Duodenal mucosa (tissue), 2 donors: ENCODE data around the gene SLC39A10.

Experiments
- H3K27ac ChIP-seq: one replicate; pipeline ENCODE4 v1.7.0; 2013; ENCODE audit warnings: low read depth, low read length
- H3K27me3 ChIP-seq, 2 donors: one replicate each; pipeline ENCODE4 v1.7.0; 2013; ENCODE audit warnings: low read length in 2 of 2, control low read depth in 1 of 2; ENCODE audit not compliant: insufficient read depth in 2 of 2, control insufficient read depth in 1 of 2
- H3K36me3 ChIP-seq, 2 donors: one replicate each; pipeline ENCODE4 v1.7.0; 2013; ENCODE audit warnings: low read length in 2 of 2, control low read depth in 1 of 2; ENCODE audit not compliant: insufficient read depth in 2 of 2, control insufficient read depth in 1 of 2
- H3K4me1 ChIP-seq, 2 donors: one replicate each; pipeline ENCODE4 v1.7.0; 2013; ENCODE audit warnings: low read length in 2 of 2, control low read depth in 1 of 2; ENCODE audit not compliant: insufficient read depth in 2 of 2, control insufficient read depth in 1 of 2
- H3K4me3 ChIP-seq, 2 donors: one replicate each; pipeline ENCODE4 v1.7.0; 2013; ENCODE audit warnings: low read length in 2 of 2, low read depth in 1 of 2
- H3K9ac ChIP-seq, 2 donors: one replicate each; pipeline ENCODE4 v1.7.0; 2013; ENCODE audit warnings: low read length in 2 of 2, low read depth in 1 of 2
- H3K9me3 ChIP-seq, 2 donors: one replicate each; pipeline ENCODE4 v1.7.0; 2013; ENCODE audit warnings: low read length in 2 of 2, control low read depth in 1 of 2; ENCODE audit not compliant: control insufficient read depth in 1 of 2

Gene SLC39A10

DNA sequence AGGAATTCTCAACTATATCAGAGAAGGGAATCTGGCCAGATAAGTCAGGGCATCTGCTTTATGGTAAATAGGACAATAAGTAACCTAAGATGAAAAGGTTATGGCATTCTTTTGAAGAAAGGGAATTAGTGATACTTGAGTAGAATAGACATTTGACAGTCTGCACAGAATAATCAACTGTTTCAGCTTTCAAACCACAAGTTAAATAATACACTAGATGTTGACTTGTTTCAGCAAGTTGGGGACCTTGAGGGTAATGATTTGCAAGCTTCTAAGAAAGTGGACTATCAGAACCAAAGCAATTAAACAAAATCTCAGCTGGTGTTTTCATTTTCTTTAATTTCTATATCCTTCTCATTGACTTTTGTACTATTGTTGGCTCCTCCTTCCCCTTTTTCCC, 54.5 kb downstream of the SLC39A10 start:
- peaks cover 0 to 7% of the 10 kb centered on the region in 2 donors for H3K36me3 ChIP-seq
- H3K9me3 ChIP-seq, result no peaks in the 10 kb centered on the region
- no peak overlapping the region for H3K27ac ChIP-seq
- no peaks in the 10 kb centered on the region for H3K27me3 ChIP-seq
- H3K4me1 ChIP-seq, result no peaks in the 10 kb centered on the region
- no peak overlapping the region for H3K9ac ChIP-seq
- H3K4me3 ChIP-seq, result no peak overlapping the region

DNA sequence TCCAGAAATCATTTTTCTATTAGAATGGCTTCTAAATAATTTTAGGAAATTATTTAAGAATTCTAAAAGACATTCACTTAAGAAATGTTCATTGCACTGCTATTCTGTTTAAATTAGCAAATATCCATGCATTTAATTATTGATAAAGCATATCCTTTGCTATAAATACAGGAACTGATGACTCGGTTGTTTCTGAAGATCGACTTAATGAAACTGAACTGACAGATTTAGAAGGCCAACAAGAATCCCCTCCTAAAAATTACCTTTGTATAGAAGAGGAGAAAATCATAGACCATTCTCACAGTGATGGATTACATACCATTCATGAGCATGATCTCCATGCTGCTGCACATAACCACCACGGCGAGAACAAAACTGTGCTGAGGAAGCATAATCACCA, 59.4 kb downstream of the SLC39A10 start:
- H3K36me3 ChIP-seq, result peaks cover 0 to 7% of the 10 kb centered on the region in 2 donors
- no peak overlapping the region for H3K27ac ChIP-seq
- H3K4me3 ChIP-seq, result no peak overlapping the region
- H3K4me1 ChIP-seq, result no peaks in the 10 kb centered on the region
- H3K9me3 ChIP-seq, result no peaks in the 10 kb centered on the region
- no peaks in the 10 kb centered on the region for H3K27me3 ChIP-seq
- no peak overlapping the region for H3K9ac ChIP-seq

DNA sequence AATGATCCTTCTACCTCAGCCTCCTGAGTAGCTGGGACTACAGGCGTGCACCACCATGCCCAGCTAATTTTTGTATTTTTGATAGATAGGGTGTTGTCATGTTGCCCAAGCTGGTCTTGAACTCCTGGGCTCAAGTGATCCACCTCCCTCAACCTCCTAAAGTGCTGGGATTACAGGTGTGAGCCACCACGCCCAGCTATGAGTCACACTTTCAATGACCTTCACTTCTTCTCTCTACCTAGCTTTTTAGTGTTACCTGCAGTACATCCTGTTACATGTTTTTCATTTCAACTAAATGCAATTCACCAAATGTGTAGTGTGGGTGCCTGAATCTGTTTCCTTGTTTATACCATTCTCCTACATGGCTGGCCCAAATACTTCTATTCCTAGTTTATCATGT, 64.0 kb downstream of the SLC39A10 start:
- Histone ChIP-seq H3K27ac (no peak overlapping the region), H3K4me3 (no peak overlapping the region), H3K9ac (no peak overlapping the region), H3K4me1 (no peaks in the 10 kb centered on the region), H3K9me3 (no peaks in the 10 kb centered on the region), H3K36me3 (peaks cover 0 to 4% of the 10 kb centered on the region in 2 donors), H3K27me3 (no peaks in the 10 kb centered on the region)

DNA sequence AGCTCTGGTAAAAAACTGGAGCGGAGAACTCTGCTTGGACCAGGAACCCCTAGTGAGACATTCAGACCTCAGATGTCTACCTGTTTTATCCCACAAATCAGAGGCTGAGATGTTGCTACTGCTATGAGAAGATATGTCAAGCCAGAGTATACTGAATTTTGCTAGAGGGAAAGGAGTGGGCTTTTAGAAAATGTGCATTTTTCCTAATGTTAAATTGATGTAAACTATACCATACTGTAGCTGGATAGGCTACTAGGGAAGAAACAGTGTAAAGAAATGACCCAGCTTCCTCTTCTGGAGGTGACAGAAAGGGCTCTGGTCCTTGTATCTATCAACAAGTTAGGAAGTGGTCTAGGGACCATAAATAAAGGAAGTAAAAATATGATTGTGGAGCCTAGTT, 65.0 kb downstream of the SLC39A10 start:
- Histone ChIP-seq H3K9me3 (no peaks in the 10 kb centered on the region), H3K27me3 (no peaks in the 10 kb centered on the region), H3K27ac (no peak overlapping the region), H3K9ac (no peak overlapping the region), H3K4me1 (no peaks in the 10 kb centered on the region), H3K4me3 (no peak overlapping the region), H3K36me3 (no peaks in the 10 kb centered on the region)

DNA sequence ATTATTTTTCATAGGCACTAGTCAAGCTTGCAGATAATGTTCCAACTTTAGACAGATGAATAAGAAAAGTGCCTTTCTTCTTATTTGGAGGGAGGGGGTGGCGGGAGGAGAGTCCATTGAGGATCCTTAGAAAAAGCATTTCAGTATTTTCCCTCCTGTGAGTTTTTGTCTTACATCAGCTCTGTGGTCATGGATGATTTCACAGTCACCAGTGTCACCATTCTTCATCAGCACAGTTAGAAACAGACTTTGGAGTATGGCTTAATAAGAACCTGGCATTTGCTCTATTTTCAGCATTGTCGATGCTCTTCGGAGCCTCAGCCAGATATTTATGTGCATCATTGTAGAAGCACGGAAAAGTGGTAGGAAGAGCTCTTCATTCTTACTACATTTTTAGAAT, 70.1 kb downstream of the SLC39A10 start:
- H3K9me3 ChIP-seq, result no peaks in the 10 kb centered on the region
- H3K4me1 ChIP-seq, result no peaks in the 10 kb centered on the region
- no peaks in the 10 kb centered on the region for H3K27me3 ChIP-seq
- H3K36me3 ChIP-seq, result no peaks in the 10 kb centered on the region
- no peak overlapping the region for H3K9ac ChIP-seq
- H3K4me3 ChIP-seq, result no peak overlapping the region
- no peak overlapping the region for H3K27ac ChIP-seq

DNA sequence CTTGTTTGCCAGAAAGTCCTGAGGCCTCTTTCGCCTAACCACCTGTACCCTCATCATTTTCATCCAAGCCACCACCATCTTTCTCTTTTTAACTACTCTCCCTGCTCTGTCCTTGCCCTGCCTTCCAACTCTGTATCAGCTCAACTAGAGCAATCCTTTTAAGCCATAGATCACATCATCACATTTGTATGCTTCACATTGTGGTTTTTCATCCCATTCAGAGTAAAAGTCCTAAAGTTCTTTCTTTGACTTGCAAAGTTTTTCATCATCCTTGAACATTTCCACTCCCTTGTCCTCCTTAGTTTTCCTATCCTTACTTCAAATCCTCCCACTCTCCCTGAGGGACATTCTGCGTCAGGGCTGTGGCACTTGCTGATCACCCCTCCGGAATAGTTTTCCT, 73.9 kb downstream of the SLC39A10 start:
- Histone ChIP-seq H3K36me3 (no peaks in the 10 kb centered on the region), H3K4me1 (no peaks in the 10 kb centered on the region), H3K9me3 (no peaks in the 10 kb centered on the region)

DNA sequence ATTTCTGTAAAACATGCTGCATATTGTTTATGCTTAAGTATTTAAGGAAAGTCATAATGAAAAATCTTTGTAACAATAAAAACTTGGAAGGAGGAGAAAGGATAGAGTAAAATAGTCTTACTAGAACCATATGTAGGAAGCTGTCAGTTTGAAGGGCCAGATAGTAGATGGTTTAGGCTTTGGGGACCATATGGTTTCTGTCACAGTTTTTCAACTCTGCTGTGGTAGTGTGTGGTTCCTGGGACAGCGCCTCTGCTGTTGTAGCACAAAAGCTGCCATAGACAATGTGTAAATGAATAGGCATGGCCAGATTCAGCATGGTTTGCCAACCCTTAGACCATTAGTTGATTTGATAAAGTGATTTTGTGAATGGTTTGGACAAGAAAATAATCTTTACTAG, 75.5 kb downstream of the SLC39A10 start:
- no peak overlapping the region for H3K9ac ChIP-seq
- H3K4me3 ChIP-seq, result no peak overlapping the region
- no peaks in the 10 kb centered on the region for H3K9me3 ChIP-seq
- no peaks in the 10 kb centered on the region for H3K36me3 ChIP-seq
- no peaks in the 10 kb centered on the region for H3K4me1 ChIP-seq
- no peak overlapping the region for H3K27ac ChIP-seq
- no peaks in the 10 kb centered on the region for H3K27me3 ChIP-seq

More for the DNA sequence above, 73.9 kb downstream of the SLC39A10 start:
- Histone ChIP-seq H3K9ac (no peak overlapping the region), H3K4me3 (no peak overlapping the region), H3K27me3 (no peaks in the 10 kb centered on the region), H3K27ac (no peak overlapping the region)

DNA sequence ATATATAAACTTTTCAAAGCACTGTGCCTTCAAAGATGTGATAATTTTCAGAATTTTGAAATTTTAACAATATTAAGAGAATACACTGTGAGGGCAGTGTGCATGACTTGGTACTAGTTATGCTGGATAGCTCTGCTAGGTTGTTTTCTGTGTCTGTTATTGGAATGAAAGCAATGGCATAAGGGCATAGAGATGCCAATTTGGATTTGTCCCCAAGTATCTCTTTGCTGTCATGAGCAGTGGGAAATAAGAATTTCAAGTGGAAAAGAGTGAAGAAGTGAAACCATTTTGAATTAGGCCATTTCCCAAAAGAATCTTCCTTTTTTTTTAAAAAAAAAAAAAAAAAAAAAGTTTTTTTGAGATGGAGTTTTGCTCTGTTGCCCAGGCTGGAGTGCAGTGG, 76.8 kb downstream of the SLC39A10 start:
- Histone ChIP-seq H3K4me1 (no peaks in the 10 kb centered on the region), H3K27me3 (no peaks in the 10 kb centered on the region), H3K9ac (no peak overlapping the region), H3K27ac (no peak overlapping the region), H3K36me3 (no peaks in the 10 kb centered on the region), H3K9me3 (no peaks in the 10 kb centered on the region), H3K4me3 (no peak overlapping the region)

DNA sequence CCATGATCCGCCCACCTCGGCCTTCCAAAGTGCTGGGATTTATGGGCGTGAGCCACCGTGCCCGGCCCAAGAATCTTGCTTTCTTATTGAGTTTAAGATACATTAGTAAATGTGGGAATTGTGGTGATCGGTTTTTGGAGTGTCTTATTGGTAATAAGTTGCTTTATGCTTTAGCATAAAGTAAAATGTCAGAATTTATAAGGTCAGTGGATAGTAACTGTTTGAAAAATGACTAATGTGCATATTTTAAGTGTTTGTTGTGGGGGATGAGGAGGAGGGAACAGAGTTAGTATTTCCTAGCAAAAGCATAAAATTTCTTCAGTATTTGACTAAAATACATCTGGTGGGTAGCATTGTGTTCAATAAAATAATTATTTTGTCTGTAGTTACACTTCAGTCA, 77.4 kb downstream of the SLC39A10 start:
- Histone ChIP-seq H3K27ac (no peak overlapping the region), H3K9ac (no peak overlapping the region), H3K27me3 (no peaks in the 10 kb centered on the region), H3K4me3 (no peak overlapping the region), H3K9me3 (no peaks in the 10 kb centered on the region), H3K4me1 (no peaks in the 10 kb centered on the region), H3K36me3 (no peaks in the 10 kb centered on the region)

DNA sequence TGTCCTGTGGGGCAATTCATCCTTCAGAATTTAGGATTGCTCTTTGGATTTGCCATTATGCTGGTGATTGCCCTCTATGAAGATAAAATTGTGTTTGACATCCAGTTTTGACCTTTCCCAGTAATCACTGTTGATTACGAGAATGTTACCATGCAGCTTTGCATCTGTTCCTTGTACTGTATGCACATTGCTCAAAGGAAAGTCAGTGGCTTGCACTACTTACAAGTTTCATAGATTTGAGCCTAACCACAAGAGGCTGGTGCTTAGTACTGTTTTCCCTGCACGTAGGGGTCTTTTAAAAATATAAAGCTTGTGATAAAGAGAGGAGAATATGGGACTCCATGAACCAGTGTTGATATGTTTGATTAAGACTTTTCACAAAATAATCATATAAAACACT, 77.9 kb downstream of the SLC39A10 start:
- no peak overlapping the region for H3K4me3 ChIP-seq
- H3K36me3 ChIP-seq, result no peaks in the 10 kb centered on the region

DNA sequence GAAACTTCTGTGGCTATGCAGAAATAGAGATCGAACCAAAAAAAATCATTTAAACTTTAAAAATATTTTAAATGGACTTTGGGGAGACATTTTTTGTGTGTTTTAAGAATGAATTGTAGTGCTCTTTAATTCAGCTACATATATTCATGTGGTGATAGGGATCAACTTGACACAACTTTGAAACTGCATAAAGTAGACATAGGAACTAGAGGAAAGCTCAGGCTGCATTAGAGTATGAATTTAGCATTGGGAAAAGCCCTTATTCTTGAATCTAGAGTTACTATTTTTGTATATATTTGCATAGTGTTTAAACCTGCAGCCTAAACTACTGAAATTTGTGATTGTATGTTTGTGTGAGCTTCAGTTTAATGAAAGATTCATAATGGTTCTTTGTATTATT, 78.3 kb downstream of the SLC39A10 start:
- Histone ChIP-seq H3K9me3 (no peaks in the 10 kb centered on the region), H3K4me1 (no peaks in the 10 kb centered on the region), H3K27me3 (no peaks in the 10 kb centered on the region), H3K9ac (no peak overlapping the region), H3K4me3 (no peak overlapping the region), H3K27ac (no peak overlapping the region), H3K36me3 (no peaks in the 10 kb centered on the region)

More for the DNA sequence above, 77.9 kb downstream of the SLC39A10 start:
- Histone ChIP-seq H3K9me3 (no peaks in the 10 kb centered on the region), H3K9ac (no peak overlapping the region), H3K27me3 (no peaks in the 10 kb centered on the region), H3K4me1 (no peaks in the 10 kb centered on the region), H3K27ac (no peak overlapping the region)
